Astrocyte (in vitro differentiated cells and primary cell): ENCODE measurements around the gene ADAT1. TPM values are rescaled to one million over a fixed set of nuclear protein-coding genes. Genes with fewer than 3 reads are reported as not detected.

Source experiments
- DNase-seq: peaks from one replicate; pipeline ENCODE4 v3.0.0-alpha.2; 2010; ENCODE audit warnings: low read depth
- FAIRE-seq: peaks from 2 replicates; lab custom pipeline; 2011; peaks lifted over from hg19 to GRCh38; lab: Jason Lieb, UNC
- H2AFZ ChIP-seq: 2 replicates; pipeline ENCODE4 v1.6.0; 2012; ENCODE audit warnings: low read depth, low read length, inconsistent platforms
- H3K27ac ChIP-seq: 2 replicates; pipeline ENCODE4 v1.5.1; 2011; ENCODE audit warnings: low read depth, low read length, inconsistent platforms
- H3K27me3 ChIP-seq: 2 replicates; pipeline ENCODE4 v1.6.0; 2011; ENCODE audit warnings: low read length, inconsistent platforms; ENCODE audit not compliant: insufficient read depth
- H3K36me3 ChIP-seq: 2 replicates; pipeline ENCODE4 v1.5.1; 2011; ENCODE audit warnings: low read length, inconsistent platforms; ENCODE audit not compliant: insufficient read depth
- H3K4me1 ChIP-seq: 2 replicates; pipeline ENCODE4 v1.5.1; 2011; ENCODE audit warnings: low read length, inconsistent platforms; ENCODE audit not compliant: insufficient read depth
- H3K4me2 ChIP-seq: 2 replicates; pipeline ENCODE4 v1.6.0; 2012; ENCODE audit warnings: low read length, inconsistent platforms
- H3K4me3 ChIP-seq: 2 replicates; pipeline ENCODE4 v1.5.1; 2011; ENCODE audit warnings: low read depth, mild to moderate bottlenecking, low read length, inconsistent platforms; ENCODE audit not compliant: insufficient read depth
- H3K79me2 ChIP-seq: 2 replicates; pipeline ENCODE4 v1.6.0; 2012; ENCODE audit warnings: mild to moderate bottlenecking, low read length, inconsistent platforms; ENCODE audit not compliant: insufficient read depth
- H3K9ac ChIP-seq: 2 replicates; pipeline ENCODE4 v1.6.0; 2012; ENCODE audit warnings: mild to moderate bottlenecking, low read length, inconsistent platforms
- H3K9me3 ChIP-seq: 2 replicates; pipeline ENCODE4 v1.5.1; 2012; ENCODE audit warnings: low read depth, mild to moderate bottlenecking, low read length, inconsistent platforms; ENCODE audit not compliant: insufficient read depth
- H4K20me1 ChIP-seq: 2 replicates; pipeline ENCODE4 v1.6.0; 2012; ENCODE audit warnings: low read length, inconsistent platforms; ENCODE audit not compliant: insufficient read depth
- H3K27ac Mint-ChIP-seq: one replicate; pipeline ENCODE4 v1.8.0; 2021; ENCODE audit warnings: mild to moderate bottlenecking, mixed read lengths; ENCODE audit not compliant: unreplicated experiment
- H3K27me3 Mint-ChIP-seq: one replicate; pipeline ENCODE4 v1.8.0; 2021; ENCODE audit warnings: low read depth, mixed read lengths; ENCODE audit not compliant: unreplicated experiment
- H3K36me3 Mint-ChIP-seq: one replicate; pipeline ENCODE4 v1.8.0; 2021; ENCODE audit warnings: low read depth, mixed read lengths; ENCODE audit not compliant: unreplicated experiment
- H3K4me1 Mint-ChIP-seq: one replicate; pipeline ENCODE4 v1.8.0; 2021; ENCODE audit warnings: low read depth, mixed read lengths; ENCODE audit not compliant: unreplicated experiment
- H3K4me3 Mint-ChIP-seq: one replicate; pipeline ENCODE4 v1.8.0; 2021; ENCODE audit warnings: mild to moderate bottlenecking, moderate library complexity, mixed read lengths; ENCODE audit not compliant: unreplicated experiment
- H3K9me3 Mint-ChIP-seq: one replicate; pipeline ENCODE4 v1.8.0; 2021; ENCODE audit warnings: mild to moderate bottlenecking, mixed read lengths; ENCODE audit not compliant: unreplicated experiment
- EZH2 ChIP-seq: IDR thresholded peaks from 2 replicates; pipeline ENCODE4 v1.6.1; 2012; ENCODE audit warnings: mild to moderate bottlenecking, low read length, inconsistent platforms; ENCODE audit not compliant: insufficient read depth
- total RNA-seq: library from RNA; stranded (reverse); gene quantifications from 2 replicates; pipeline ENCODE4 v1.2.1, GENCODE V29; 2021
- TF ChIP-seq, protein P1 (sequence below): IDR thresholded peaks from 2 replicates; pipeline ENCODE4 v1.5.1; 2011; ENCODE audit warnings: low read depth, mild to moderate bottlenecking, inconsistent platforms, low read length, moderate library complexity; ENCODE audit not compliant: insufficient read depth

ADAT1 gene
- total RNA-seq, 1 donor from 2014 or later = 37.9 TPM

DNA sequence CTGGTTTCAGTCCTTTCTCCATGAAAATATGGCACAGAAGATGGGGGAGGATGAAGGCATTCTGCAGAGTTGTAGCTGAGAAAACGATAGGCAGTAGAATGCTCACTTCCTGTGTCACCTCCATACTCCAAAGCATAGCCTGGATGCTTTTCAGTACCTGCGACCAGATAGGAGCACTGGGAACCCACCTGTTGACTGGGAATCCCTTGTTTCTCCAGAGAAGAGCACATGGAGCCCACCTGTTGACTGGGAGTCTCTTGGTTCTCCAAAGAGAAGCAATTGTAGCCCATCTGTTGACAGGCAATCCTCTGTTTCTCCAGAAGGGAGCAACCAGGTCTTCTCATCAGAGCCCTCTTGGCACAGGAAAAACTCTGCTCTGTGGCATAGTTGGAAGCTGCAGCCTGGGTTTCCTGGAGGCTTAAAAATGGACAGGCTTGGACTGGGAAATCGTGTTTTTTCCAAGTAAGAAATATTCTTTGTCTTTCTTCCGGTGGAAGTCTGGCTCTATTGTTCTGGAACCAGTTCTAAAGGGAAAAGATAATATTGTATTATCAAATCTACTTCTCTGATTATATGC is 37.7 kb upstream of the ADAT1 start:
- H2AFZ ChIP-seq = no peak overlapping the region
- H3K36me3 ChIP-seq = peaks cover 24% of the 10 kb centered on the region
- no peaks in the 10 kb centered on the region for H3K4me1 Mint-ChIP-seq
- peaks cover 5% of the 10 kb centered on the region for H3K4me1 ChIP-seq
- no peak overlapping the region for H3K4me2 ChIP-seq
- DNase-seq (no peak), FAIRE-seq (no peak)
- H3K27me3 Mint-ChIP-seq = no peaks in the 10 kb centered on the region
- no peak overlapping the region for H3K27ac ChIP-seq
- H3K27me3 ChIP-seq = no peaks in the 10 kb centered on the region
- H3K36me3 Mint-ChIP-seq = peaks cover 5% of the 10 kb centered on the region
- H3K27ac Mint-ChIP-seq = no peak overlapping the region
- no peaks in the 10 kb centered on the region for H3K9me3 ChIP-seq
- H3K4me3 ChIP-seq = no peak overlapping the region
- peaks cover 21% of the 10 kb centered on the region for H4K20me1 ChIP-seq
- H3K4me3 Mint-ChIP-seq = no peak overlapping the region
- TF ChIP-seq, protein P1, sequence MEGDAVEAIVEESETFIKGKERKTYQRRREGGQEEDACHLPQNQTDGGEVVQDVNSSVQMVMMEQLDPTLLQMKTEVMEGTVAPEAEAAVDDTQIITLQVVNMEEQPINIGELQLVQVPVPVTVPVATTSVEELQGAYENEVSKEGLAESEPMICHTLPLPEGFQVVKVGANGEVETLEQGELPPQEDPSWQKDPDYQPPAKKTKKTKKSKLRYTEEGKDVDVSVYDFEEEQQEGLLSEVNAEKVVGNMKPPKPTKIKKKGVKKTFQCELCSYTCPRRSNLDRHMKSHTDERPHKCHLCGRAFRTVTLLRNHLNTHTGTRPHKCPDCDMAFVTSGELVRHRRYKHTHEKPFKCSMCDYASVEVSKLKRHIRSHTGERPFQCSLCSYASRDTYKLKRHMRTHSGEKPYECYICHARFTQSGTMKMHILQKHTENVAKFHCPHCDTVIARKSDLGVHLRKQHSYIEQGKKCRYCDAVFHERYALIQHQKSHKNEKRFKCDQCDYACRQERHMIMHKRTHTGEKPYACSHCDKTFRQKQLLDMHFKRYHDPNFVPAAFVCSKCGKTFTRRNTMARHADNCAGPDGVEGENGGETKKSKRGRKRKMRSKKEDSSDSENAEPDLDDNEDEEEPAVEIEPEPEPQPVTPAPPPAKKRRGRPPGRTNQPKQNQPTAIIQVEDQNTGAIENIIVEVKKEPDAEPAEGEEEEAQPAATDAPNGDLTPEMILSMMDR = no peak
- TF ChIP-seq EZH2 = no peak
- H3K9me3 Mint-ChIP-seq = no peaks in the 10 kb centered on the region
- no peak overlapping the region for H3K9ac ChIP-seq
- peaks cover 11% of the 10 kb centered on the region for H3K79me2 ChIP-seq

DNA sequence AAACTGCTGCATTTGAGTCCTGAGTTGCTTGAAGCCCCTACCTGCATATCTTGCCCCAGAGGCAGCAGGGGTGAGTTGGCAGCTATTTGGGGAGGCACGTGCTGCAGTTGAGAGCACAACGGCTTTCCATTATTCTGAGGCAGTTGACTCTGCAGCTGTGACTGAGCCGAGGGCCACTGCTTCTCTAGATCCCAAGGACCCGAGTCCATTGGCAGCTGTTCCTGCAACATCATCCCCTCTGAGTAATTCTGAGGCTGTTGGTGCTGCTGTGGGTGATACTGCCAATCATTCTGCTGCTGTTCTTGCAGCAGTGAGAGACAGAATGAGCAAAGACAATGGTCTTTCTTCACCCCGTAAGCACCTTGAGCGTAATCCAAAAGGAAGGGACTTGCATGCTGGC is 37.2 kb upstream of the ADAT1 start:
- Mint-ChIP-seq H3K36me3 (peaks cover 5% of the 10 kb centered on the region), H3K4me3 (no peak overlapping the region), H3K27ac (no peak overlapping the region), H3K9me3 (no peaks in the 10 kb centered on the region), H3K4me1 (no peaks in the 10 kb centered on the region), H3K27me3 (no peaks in the 10 kb centered on the region)
- Histone ChIP-seq H3K4me1 (peaks cover 5% of the 10 kb centered on the region), H4K20me1 (peaks cover 25% of the 10 kb centered on the region), H3K4me3 (no peak overlapping the region), H3K4me2 (no peak overlapping the region), H3K79me2 (peaks cover 16% of the 10 kb centered on the region), H3K27ac (no peak overlapping the region), H3K9me3 (no peaks in the 10 kb centered on the region), H3K36me3 (peaks cover 29% of the 10 kb centered on the region), H3K9ac (no peak overlapping the region), H3K27me3 (no peaks in the 10 kb centered on the region), H2AFZ (no peak overlapping the region)
- TF ChIP-seq, protein P1 = no peak
- no peak for TF ChIP-seq EZH2
- FAIRE-seq (no peak), DNase-seq (no peak)

DNA sequence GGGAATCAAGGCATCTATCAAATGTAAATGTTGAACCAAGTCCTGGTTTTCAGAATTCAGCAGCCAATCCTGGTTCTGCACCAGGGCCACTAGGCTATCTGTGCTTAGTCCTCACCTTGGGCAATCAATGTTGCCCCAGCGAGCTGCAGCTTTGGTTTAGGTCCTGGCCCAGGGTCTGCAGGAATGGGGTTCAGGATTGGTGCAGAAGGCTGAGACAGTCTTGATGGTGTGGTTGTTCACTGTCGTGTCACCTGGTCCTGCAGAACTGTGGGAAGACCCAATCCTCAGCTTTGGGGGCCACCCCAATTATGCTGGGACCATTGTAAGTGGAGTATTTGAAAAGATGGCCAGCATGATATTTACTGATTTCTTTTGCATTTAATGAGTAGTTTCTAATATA is 35.1 kb upstream of the ADAT1 start:
- Mint-ChIP-seq H3K36me3 (peaks cover 6% of the 10 kb centered on the region), H3K27ac (no peak overlapping the region), H3K4me3 (no peak overlapping the region), H3K27me3 (no peaks in the 10 kb centered on the region), H3K9me3 (no peaks in the 10 kb centered on the region), H3K4me1 (peaks cover 1% of the 10 kb centered on the region)
- Histone ChIP-seq H3K36me3 (peaks cover 38% of the 10 kb centered on the region), H3K79me2 (peaks cover 31% of the 10 kb centered on the region), H2AFZ (no peak overlapping the region), H3K4me1 (peaks cover 5% of the 10 kb centered on the region), H3K4me2 (no peak overlapping the region), H4K20me1 (peaks cover 40% of the 10 kb centered on the region), H3K27me3 (no peaks in the 10 kb centered on the region), H3K9ac (no peak overlapping the region), H3K9me3 (no peaks in the 10 kb centered on the region), H3K4me3 (no peak overlapping the region), H3K27ac (no peak overlapping the region)
- DNase-seq = no peak
- TF ChIP-seq EZH2 = no peak
- TF ChIP-seq, protein P1 = no peak
- no peak for FAIRE-seq
